ENCODE measurements around the gene OVOL1. TPM values are rescaled to one million over a fixed set of nuclear protein-coding genes. Genes with fewer than 3 reads are reported as not detected.

OVOL1 gene
- total and polyA plus RNA-seq, 2 of the 8 experiments (the other 6 are each of a cell fraction or from before 2014, with no cell fraction given), result 2.6 to 3.4 TPM

- peaks cover 0 to 8% (median 1%) of the 10 kb centered on the region in 4 experiments; a peak in 6 of 7 replicates for H3K4me1 ChIP-seq (replicated peaks in 1 of 4; ENCODE audit: control insufficient read depth in 3 of 4, insufficient read depth in 4 of 4, low read length in 3 of 4)
- H3K9ac ChIP-seq (replicated peaks in 1 of 4; ENCODE audit: extremely low read depth in 1 of 4, low read depth in 3 of 4, low read length in 3 of 4), result no peak overlapping the region
- no peak overlapping the region for H3K14ac ChIP-seq (ENCODE audit: insufficient read length)
- no peaks in the 10 kb centered on the region for H3K79me2 ChIP-seq (ENCODE audit: control insufficient read depth in 1 of 2, insufficient read depth in 2 of 2, low read length in 2 of 2)
- H2AK5ac ChIP-seq (ENCODE audit: low read depth, low read length), result no peak overlapping the region
- H3K4ac ChIP-seq (replicated peaks; ENCODE audit: insufficient read length, low read depth, low read length), result no peak overlapping the region
- no peak overlapping the region for H2BK12ac ChIP-seq (ENCODE audit: low read depth, low read length)
- H4K91ac ChIP-seq (replicated peaks; ENCODE audit: insufficient read length, low read length), result no peak overlapping the region
- H3K36me3 ChIP-seq (ENCODE audit: control insufficient read depth in 2 of 4, insufficient read depth in 4 of 4, low read length in 3 of 4), result peaks cover 0 to 11% (median 0%) of the 10 kb centered on the region in 4 experiments; a peak in 3 of 8 replicates
- H2BK120ac ChIP-seq (replicated peaks; ENCODE audit: low read depth, low read length), result no peak overlapping the region
- no peak overlapping the region for H2BK20ac ChIP-seq (ENCODE audit: low read length)
- H3K4me2 ChIP-seq (ENCODE audit: insufficient read depth in 1 of 2, low read depth in 2 of 2, low read length in 2 of 2), result no peak overlapping the region
- no peak overlapping the region for H2AFZ ChIP-seq (ENCODE audit: low read length)
- peaks cover 4% of the 10 kb centered on the region; the same call in 1 of the 2 replicates for H3K23me2 ChIP-seq (ENCODE audit: low read depth, low read length)
- H3K23ac ChIP-seq (ENCODE audit: insufficient read length), result no peak overlapping the region
- FAIRE-seq (no peak), DNase-seq (ENCODE audit: low read depth in 1 of 2, low spot score in 2 of 2) (no peak)
- ChIA-PET CTCF (ENCODE audit: partially characterized antibody) (interaction anchor here (0.6 to 13.2 kb wide), 14 partner anchors 8 to 190 kb away, joined by 3 to 347 read pairs (median 6); partner anchors contain the start of genes KAT5 and RNASEH2C), POLR2A (ENCODE audit: partially characterized antibody) (interaction anchor here (1.0 to 1.1 kb wide), 2 partner anchors 11 to 22 kb away, joined by 3 to 4 read pairs; no protein-coding TSS in a partner anchor)
- H3K27me3 ChIP-seq (replicated peaks in 1 of 4; ENCODE audit: control insufficient read depth in 3 of 4, extremely low read depth in 1 of 4, insufficient read depth in 3 of 4, low read length in 3 of 4), result peaks cover 0 to 3% (median under 1%) of the 10 kb centered on the region in 4 experiments; a peak in 3 of 7 replicates
- peaks cover 1 to 15% of the 10 kb centered on the region in 2 experiments for H4K20me1 ChIP-seq (replicated peaks in 1 of 2; ENCODE audit: control insufficient read depth in 1 of 2, insufficient read depth in 2 of 2, low read length in 2 of 2)
- H3K18ac ChIP-seq (ENCODE audit: extremely low read depth, low read length), result no peak overlapping the region
- no peak overlapping the region for H3K27ac ChIP-seq (ENCODE audit: low read depth, low read length)
- H2BK15ac ChIP-seq (ENCODE audit: low read length), result no peak overlapping the region
- no peak overlapping the region for H4K5ac ChIP-seq (ENCODE audit: insufficient read length, low read depth, low read length)
- no peak overlapping the region for H3K4me3 ChIP-seq (ENCODE audit: extremely low read depth in 1 of 4, insufficient read depth in 2 of 4, low read depth in 3 of 4, low read length in 4 of 4)
- H3K9me3 ChIP-seq (ENCODE audit: insufficient read depth in 2 of 2, low read depth in 1 of 2, low read length in 1 of 2), result no peaks in the 10 kb centered on the region
- no peak overlapping the region for H4K8ac ChIP-seq (ENCODE audit: extremely low read depth, insufficient read depth, low read length)
- 0 out of 2 replicates have a peak, but pooled peaks cover 2% of the 10 kb centered on the region for H3K79me1 ChIP-seq (ENCODE audit: low read depth, low read length)
- 83% methylated on average over 8 of the region's 8 CpGs; no CpG with 5 or more reads in 1 of the 2 experiments for WGBS, 2 experiments (ENCODE audit: extremely low coverage in 1 of 2, insufficient coverage in 1 of 2, insufficient read length in 1 of 2, insufficient replicate concordance in 2 of 2, low coverage in 1 of 2, low lambda C conversion rate in 2 of 2, missing lambda C conversion rate in 1 of 2)
- H3K56ac ChIP-seq (replicated peaks; ENCODE audit: insufficient read length, low read depth, low read length), result no peak overlapping the region
- H2BK5ac ChIP-seq (ENCODE audit: low read depth, low read length), result no peak overlapping the region
- TF ChIP-seq KDM1A (IDR thresholded peaks at IDR 0.05; ENCODE audit: borderline replicate concordance, low read length) (no peak), JUN (IDR thresholded peaks at IDR 0.05; ENCODE audit: low read depth, low read length) (no peak), TEAD4 (IDR thresholded peaks at IDR 0.05; ENCODE audit: low read depth, low read length) (no peak), SIN3A (conservative IDR thresholded peaks at IDR 0.05 in 1 of 2, IDR thresholded peaks at IDR 0.05 in 1 of 2; ENCODE audit: low read depth in 1 of 2, low read length in 2 of 2) (no peak), ATF3 (IDR thresholded peaks at IDR 0.05; ENCODE audit: insufficient read depth, low read depth, low read length) (no peak), EP300 (IDR thresholded peaks at IDR 0.05; ENCODE audit: borderline replicate concordance in 1 of 2, low read depth in 2 of 2, low read length in 2 of 2) (no peak), YY1 (IDR thresholded peaks at IDR 0.05; ENCODE audit: low read depth, low read length) (no peak), TBP (IDR thresholded peaks at IDR 0.05; ENCODE audit: low read depth, low read length) (no peak), RBBP5 (IDR thresholded peaks at IDR 0.05; ENCODE audit: borderline replicate concordance, low read depth, low read length) (no peak), CBX8 (IDR thresholded peaks at IDR 0.05; ENCODE audit: borderline replicate concordance, low read depth, low read length) (no peak), TAF1 (IDR thresholded peaks at IDR 0.05; ENCODE audit: low read depth, low read length) (no peak), CEBPB (IDR thresholded peaks at IDR 0.05; ENCODE audit: low read depth, low read length) (no peak), BRCA1 (IDR thresholded peaks at IDR 0.05; ENCODE audit: low read depth, low read length) (no peak)
Observed at GRCh38 chr11:65776710-65777141, 10.1 kb upstream of the OVOL1 start.
